ENCODE results near the gene HOXD1.

GRCh38 chr2:176187200-176187898, 1.1 kb upstream of the HOXD1 start:
- TF ChIP-seq CTCF (IDR thresholded peaks at IDR 0.05) (no peak), POLR2A (IDR thresholded peaks at IDR 0.05) (no peak)

Measured in thyroid gland (tissue), 4 donors.